Hepatic stellate cell (primary cell): Measurements from ENCODE around the gene TRPM8.
"Not testable (repeated sequence)": the region's sequence is repeated elsewhere in the genome, so short reads cannot be mapped to it uniquely, and the experiment has no call there.

Experiments used
- DNase-seq: peaks from one replicate; pipeline ENCODE4 v3.0.0; 2011; ENCODE audit warnings: low spot score

The TRPM8 gene

DNA sequence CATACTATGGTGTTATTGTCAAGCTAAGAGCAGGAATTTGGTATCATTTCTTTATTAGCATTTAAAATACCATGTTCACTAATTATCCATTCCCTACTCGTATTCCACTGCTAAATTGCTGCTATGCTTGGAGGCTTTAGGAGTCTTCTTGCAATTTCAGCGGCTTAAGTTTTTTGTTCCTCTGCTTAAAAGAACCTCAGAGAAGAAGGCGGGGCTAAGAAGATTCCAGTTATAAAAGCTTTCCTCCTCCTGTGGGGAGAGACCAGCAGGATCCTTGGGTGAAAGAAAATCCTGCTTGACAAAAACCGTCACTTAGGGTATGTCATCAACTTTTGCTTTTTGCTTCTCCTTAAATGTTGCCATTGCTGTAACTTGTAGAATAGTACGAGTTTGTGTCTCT is at the start of gene TRPM8:
TSS of gene TRPM8 (plus strand) at position 258 of the 400 bp plus-strand sequence. CDS start 9,165 bp downstream, outside the sequence.
- DNase-seq: no peak

DNA sequence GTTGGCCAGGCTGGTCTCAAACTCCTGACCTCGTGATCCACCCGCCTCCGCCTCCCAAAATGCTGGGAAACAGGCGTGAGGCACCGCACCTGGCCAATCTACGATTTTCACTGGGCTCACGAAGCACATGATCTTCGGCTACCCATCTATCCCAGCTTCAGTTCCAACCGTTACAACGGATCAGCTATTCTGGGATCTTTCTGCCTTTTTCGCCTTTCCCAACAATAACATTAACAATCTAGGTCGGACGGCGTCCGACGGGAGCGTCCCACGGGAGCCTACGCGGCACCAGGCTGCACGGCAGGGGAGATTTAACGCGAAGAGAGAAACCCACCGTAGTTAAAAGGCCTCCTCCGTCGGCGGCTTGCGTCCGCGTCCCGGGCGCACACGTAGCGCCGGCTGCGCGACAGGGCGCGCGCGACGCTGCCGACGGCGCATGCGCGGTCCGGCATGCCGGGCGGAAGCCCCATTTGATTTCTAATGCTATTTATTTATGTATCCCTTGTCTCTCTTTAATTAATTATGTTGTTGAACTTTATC is 49.1 kb upstream of the TRPM8 start, which contains the start of gene MSL3B:
TSS of gene MSL3B (minus strand) at position 394 of the 540 bp plus-strand sequence.
- DNase-seq: peak; percentile 65

DNA sequence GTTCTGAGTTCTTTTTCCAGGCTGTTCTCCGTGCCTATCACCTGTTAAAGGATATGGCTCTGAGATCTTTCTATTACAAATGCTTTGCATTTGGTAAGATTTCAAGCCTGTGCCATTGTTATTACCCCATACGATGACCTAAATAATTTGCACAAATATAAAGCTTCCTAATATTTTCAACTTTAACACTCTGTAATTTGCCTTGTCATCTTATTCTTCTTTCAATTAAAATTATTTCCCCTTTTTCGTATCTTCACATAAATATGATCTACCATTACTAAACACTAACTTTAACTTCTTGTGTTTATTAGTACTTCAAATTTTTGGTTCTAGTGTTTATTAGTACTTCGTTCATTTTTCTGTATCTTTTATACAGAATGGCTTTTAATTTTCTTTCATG is 45.7 kb upstream of the TRPM8 start:
- DNase-seq: no peak

GRCh38 chr2:233872125-233872524 is 45.0 kb upstream of the TRPM8 start:
- DNase-seq: not testable (repeated sequence)

DNA sequence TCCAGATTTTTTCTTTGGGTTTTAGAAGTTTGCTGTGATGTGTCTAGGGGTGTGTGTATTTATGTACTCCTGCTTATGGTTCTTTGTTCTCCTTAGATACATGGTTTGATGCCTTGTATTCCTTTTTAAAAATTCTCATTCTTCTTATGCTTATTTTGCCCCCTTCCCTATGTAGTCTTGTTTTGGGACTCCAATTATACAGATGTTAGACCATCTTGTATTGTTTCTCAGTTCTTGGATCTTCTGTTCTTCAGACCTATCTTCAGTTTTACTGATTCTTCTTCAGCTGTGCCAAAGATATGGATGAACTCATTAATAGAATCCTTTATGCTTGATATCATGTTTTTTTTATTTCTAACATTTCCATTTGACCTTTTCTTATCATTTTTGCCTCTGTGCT is 34.8 kb upstream of the TRPM8 start:
- no peak for DNase-seq

GRCh38 chr2:233892793-233893192 is 24.4 kb upstream of the TRPM8 start:
- DNase-seq: no peak

DNA sequence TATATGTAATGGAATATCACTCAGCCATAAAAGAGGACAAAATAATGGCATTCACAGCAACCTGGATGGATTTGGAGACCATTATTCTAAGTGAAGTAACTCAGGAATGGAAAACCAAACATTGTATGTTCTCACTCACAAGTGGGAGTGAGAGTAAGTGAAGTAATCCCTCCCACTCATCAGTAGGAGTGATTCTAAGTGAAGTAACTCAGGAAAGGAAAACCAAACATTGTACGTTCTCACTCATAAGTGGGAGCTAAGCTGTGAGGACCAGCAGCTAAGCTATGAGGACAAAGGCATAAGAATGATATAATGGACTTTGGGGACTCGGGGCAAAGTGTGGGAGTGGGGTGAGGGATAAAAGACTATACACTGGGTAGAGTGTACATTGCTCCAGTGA is 20.9 kb upstream of the TRPM8 start:
- DNase-seq: not testable (repeated sequence)

DNA sequence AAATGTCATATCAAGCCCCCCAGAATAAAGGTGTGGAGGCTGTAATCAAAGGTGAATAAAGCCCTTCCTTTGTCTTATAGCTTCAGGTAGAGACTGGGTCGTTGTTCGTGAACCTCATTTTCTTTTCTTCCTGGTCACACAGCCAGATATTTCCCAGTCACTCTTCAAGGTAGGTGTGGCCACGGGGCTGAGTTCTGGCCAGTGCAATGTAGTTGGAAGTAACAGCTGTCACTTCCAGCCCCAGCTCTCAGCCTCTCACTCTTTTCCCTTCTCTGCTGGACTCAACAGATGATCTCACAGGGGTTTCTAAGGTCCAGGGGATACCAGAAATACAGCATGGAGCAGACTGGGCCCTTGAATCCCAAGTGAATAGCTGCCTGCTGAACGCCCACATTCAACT is 15.8 kb upstream of the TRPM8 start:
- DNase-seq: no peak

GRCh38 chr2:233901884-233902283 is 15.3 kb upstream of the TRPM8 start:
- no peak for DNase-seq

DNA sequence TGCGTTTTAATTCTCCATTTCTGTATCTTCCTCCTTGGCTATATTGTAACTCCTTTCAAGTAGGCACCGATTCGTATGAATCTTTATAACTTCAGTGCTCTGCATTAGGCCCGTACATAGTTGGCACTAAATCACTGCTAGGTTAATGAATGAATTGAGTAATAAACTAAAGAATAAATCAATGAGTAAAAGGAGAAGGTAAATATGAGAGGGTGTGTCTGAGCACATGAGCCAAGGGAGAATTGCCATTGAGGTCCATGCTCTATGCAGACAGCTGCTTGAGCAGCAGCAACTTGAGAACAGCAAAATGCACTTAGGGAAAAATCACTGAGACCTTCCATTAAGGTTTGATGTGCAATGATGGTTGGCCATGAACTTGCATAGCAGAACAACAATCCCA is 11.2 kb upstream of the TRPM8 start:
- no peak for DNase-seq

DNA sequence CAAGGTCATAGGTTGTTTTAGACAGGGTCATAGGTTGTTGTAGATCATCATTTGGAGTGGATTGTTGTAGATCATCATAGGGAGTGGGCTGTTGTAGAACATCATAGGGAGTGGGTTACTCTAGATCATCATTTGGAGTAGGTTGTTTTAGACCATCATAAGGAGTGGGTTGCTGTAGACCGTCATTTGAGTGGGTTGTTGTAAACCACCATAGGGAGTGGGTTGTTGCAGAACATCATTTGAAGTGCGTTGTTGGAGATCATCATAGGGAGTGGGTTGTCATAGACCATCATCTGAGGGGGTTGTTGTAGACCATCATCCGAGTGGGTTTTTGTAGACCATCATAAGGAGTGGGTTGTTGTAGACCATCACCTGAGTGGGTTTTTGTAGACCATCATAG is 9.5 kb upstream of the TRPM8 start:
- DNase-seq: no peak

- no peak for DNase-seq
Measured at GRCh38 chr2:233912691-233913423, 4.3 kb upstream of the TRPM8 start.

DNA sequence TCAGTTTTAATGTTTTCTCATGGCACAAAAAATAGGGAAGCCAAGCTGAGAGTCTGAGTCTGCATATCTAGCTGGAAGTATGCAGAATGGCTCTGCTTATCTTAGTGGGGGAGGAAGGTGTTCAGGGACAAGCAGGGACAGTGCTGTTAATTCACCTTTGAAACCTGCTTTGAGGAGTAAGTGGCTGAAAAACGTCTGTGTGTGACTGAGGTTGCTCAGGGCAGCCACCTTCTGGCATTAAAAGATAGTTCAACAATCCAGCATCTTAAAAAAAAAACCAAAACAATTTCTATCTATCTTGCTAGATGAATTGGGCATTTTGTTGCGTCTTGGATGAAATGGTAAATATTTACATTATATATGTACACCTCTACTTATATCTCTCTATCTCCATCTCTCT is 2.0 kb upstream of the TRPM8 start:
- DNase-seq: no peak

DNA sequence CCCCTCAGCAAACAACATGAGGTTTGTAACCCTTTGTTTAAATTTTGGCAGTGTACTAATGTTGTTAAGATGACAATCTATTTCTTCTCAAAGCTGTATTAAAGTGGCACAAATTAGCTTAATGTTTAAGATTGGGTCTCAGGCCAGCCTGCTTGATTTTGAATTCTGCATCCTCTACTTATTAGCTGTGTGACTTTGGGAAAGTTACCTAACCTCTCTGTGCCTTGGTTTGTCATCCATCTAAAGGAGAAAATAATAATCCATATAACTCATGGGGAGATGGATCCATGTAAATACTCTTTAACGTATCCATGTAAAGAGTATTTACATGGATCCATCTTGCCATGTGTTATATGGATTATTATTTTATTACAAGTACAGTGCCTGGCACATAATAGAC is 2.1 kb downstream of the TRPM8 start:
- no peak for DNase-seq

- no peak for DNase-seq
Measured at GRCh38 chr2:233919938-233920337, 2.8 kb downstream of the TRPM8 start.

GRCh38 chr2:233922471-233922870 is 5.3 kb downstream of the TRPM8 start:
- DNase-seq: no peak

DNA sequence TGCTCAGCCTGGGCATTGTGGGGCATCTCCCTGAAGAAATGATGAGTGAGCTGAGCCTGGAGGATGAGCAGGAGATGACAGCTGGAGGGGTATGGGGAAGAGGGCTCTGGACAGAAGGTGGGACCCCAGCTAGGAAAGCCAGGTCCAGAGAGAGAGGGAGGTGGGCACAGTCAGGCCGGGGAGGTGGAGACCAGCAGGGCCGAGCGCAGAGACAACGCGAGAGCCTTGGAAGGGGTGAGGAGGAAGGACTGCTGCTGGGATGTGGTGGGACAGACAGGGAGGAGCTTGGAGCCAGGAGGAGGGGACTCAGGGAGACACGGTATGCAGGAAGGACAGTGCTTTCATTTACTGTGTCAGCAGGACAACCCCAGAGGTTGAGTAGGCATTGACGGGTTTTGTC is 8.2 kb downstream of the TRPM8 start:
- DNase-seq: no peak

DNA sequence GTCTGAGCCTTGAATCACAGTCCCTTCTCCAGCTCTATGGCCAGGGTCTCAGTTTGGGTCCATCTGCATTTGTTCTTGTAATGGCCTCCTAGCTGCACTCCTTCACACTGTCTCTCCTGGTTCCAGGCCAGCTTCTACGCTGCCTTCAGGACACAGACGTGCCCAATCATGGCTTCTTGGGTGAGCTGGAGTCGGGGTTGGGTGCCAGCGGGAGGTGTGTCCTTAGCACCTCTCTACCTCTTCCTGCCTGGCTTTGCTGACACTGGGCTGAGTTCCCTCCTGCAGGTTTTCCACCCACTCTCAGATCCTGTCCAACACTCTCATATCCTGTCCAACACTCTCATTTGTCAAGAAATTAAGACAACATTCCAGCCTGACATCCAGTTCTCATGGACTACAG is 9.6 kb downstream of the TRPM8 start:
- DNase-seq: no peak

- no peak for DNase-seq
Measured at GRCh38 chr2:233928594-233929351, 11.6 kb downstream of the TRPM8 start.

GRCh38 chr2:233929352-233930022 is 12.3 kb downstream of the TRPM8 start:
- DNase-seq: no peak

GRCh38 chr2:233934524-233934923 is 17.4 kb downstream of the TRPM8 start:
- no peak for DNase-seq

GRCh38 chr2:233935426-233935825 is 18.3 kb downstream of the TRPM8 start:
- DNase-seq: no peak

DNA sequence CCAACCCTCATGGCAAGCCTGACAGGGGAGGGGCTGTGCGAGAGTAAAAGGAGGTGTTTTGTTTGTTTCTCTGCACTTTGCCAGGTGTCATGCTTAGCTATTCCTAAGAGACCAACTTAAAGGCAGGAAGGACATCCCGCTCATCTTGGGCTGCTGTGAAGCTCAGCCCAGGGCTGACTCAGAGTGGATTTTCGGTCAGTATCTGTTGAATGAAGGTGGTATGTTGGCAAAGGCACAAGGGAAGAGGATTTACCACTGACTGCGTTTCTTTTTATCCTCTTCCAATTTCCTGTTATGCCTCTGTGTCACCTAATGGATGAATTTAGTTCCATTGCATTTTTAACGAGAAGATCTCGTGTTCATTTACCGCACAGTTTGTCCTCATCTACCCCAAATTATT is 18.9 kb downstream of the TRPM8 start:
- no peak for DNase-seq
